Right renal pelvis (tissue), 4 donors: ENCODE results near the gene METTL27. TPM values are rescaled to one million over a fixed set of nuclear protein-coding genes. Genes with fewer than 3 reads are reported as not detected.
"Not testable (repeated sequence)": the region's sequence is repeated elsewhere in the genome, so short reads cannot be mapped to it uniquely, and the experiment has no call there.

Experiments
- DNase-seq, 4 donors: peaks; one replicate each; pipeline ENCODE4 v3.0.0-alpha.2; 2013; ENCODE audit warnings: low read depth in 4 of 4, low spot score in 3 of 4, missing footprints in 1 of 4
- polyA plus RNA-seq, 4 donors: library from polyadenylated mRNA; unstranded; fragments of 120-200 nt; gene quantifications; one replicate each; pipeline ENCODE4 v1.2.1, GENCODE V29; 2013; ENCODE audit not compliant: insufficient read length in 4 of 4

METTL27 gene
- polyA plus RNA-seq, 4 donors = 6.2 to 10.8 (median 7.9) TPM

- DNase-seq = no peak
Observed at GRCh38 chr7:73870041-73870492, 27.8 kb upstream of the METTL27 start.

- DNase-seq = no peak
Observed at GRCh38 chr7:73869011-73869798, 26.9 kb upstream of the METTL27 start.

- DNase-seq = no peak
Observed at GRCh38 chr7:73866446-73866767, 24.1 kb upstream of the METTL27 start.

GRCh38 chr7:73865738-73866445 lies 23.6 kb upstream of the METTL27 start:
- no peak for DNase-seq

- no peak for DNase-seq
Observed at GRCh38 chr7:73864981-73865711, 22.8 kb upstream of the METTL27 start.

- DNase-seq = no peak
Observed at GRCh38 chr7:73861305-73861704, 19.0 kb upstream of the METTL27 start.

- DNase-seq = no peak
Observed at GRCh38 chr7:73860859-73861258, 18.5 kb upstream of the METTL27 start, which contains the start of gene TMEM270. TSS of gene TMEM270 (plus strand) at chr7:73861159. CDS start at chr7:73861195, 36 bp downstream.

GRCh38 chr7:73858807-73859206 lies 16.5 kb upstream of the METTL27 start:
- no peak for DNase-seq

- no peak for DNase-seq
Observed at GRCh38 chr7:73856941-73857340, 14.6 kb upstream of the METTL27 start.

GRCh38 chr7:73852500-73852899 lies 10.2 kb upstream of the METTL27 start:
- no peak for DNase-seq

- DNase-seq = no peak
Observed at GRCh38 chr7:73851410-73852338, 9.4 kb upstream of the METTL27 start.

GRCh38 chr7:73850781-73851207 lies 8.5 kb upstream of the METTL27 start:
- no peak for DNase-seq

GRCh38 chr7:73847941-73848723 lies 5.8 kb upstream of the METTL27 start:
- DNase-seq = no peak

GRCh38 chr7:73845701-73846195 lies 3.4 kb upstream of the METTL27 start:
- not testable (repeated sequence) for DNase-seq

- DNase-seq = no peak
Observed at GRCh38 chr7:73844848-73845460, 2.6 kb upstream of the METTL27 start.

GRCh38 chr7:73844131-73844547 lies 1.8 kb upstream of the METTL27 start:
- DNase-seq = no peak

GRCh38 chr7:73841689-73842066 lies 638 bp downstream of the METTL27 start:
- no peak for DNase-seq

- no peak for DNase-seq
Observed at GRCh38 chr7:73840715-73841379, 1.5 kb downstream of the METTL27 start.
